Right renal pelvis (tissue), 4 donors: ENCODE data around the gene TENM4. TPM values are rescaled to one million over a fixed set of nuclear protein-coding genes. Genes with fewer than 3 reads are reported as not detected.
A peak's percentile ranks its signal among the peaks of the same experiment; 100 is the strongest.

Experiments used
- DNase-seq, 4 donors: peaks; one replicate each; pipeline ENCODE4 v3.0.0-alpha.2; 2013; ENCODE audit warnings: low read depth in 4 of 4, low spot score in 3 of 4, missing footprints in 1 of 4
- polyA plus RNA-seq, 4 donors: library from polyadenylated mRNA; unstranded; fragments of 120-200 nt; gene quantifications; one replicate each; pipeline ENCODE4 v1.2.1, GENCODE V29; 2013; ENCODE audit not compliant: insufficient read length in 4 of 4

TENM4 gene
- 10 to 100 TPM; 19.9 to 26.6 (median 22.0) TPM for polyA plus RNA-seq

- peak; percentile 65 to 81 (median 74) for DNase-seq
Measured at GRCh38 chr11:79440571-79441460, at the start of gene TENM4. Gene TENM4, minus strand, starts transcription at chr11:79441030. Its CDS starts 371,086 bp downstream, at chr11:79069944.

- DNase-seq, result no peak
Measured at GRCh38 chr11:79488286-79488685, 47.5 kb upstream of the TENM4 start.

GRCh38 chr11:79487412-79487811 lies 46.6 kb upstream of the TENM4 start:
- no peak for DNase-seq

GRCh38 chr11:79486242-79486984 lies 45.6 kb upstream of the TENM4 start:
- DNase-seq, result no peak

- no peak for DNase-seq
Measured at GRCh38 chr11:79485694-79486093, 44.9 kb upstream of the TENM4 start.

GRCh38 chr11:79484872-79485271 lies 44.0 kb upstream of the TENM4 start:
- DNase-seq, result no peak

GRCh38 chr11:79482800-79483199 lies 42.0 kb upstream of the TENM4 start:
- DNase-seq, result no peak

GRCh38 chr11:79481795-79482194 lies 41.0 kb upstream of the TENM4 start:
- no peak for DNase-seq

- DNase-seq, result no peak
Measured at GRCh38 chr11:79480864-79481263, 40.0 kb upstream of the TENM4 start.

- DNase-seq, result no peak
Measured at GRCh38 chr11:79472819-79473529, 32.1 kb upstream of the TENM4 start.

GRCh38 chr11:79471071-79471844 lies 30.4 kb upstream of the TENM4 start:
- no peak for DNase-seq

GRCh38 chr11:79470161-79470560 lies 29.3 kb upstream of the TENM4 start:
- DNase-seq, result no peak

- DNase-seq, result peak in 2 of 4 donors; percentile 11 to 18
Measured at GRCh38 chr11:79467761-79468160, 26.9 kb upstream of the TENM4 start.

- DNase-seq, result no peak
Measured at GRCh38 chr11:79466411-79466810, 25.6 kb upstream of the TENM4 start.

- DNase-seq, result no peak
Measured at GRCh38 chr11:79465160-79465559, 24.3 kb upstream of the TENM4 start.

- no peak for DNase-seq
Measured at GRCh38 chr11:79461666-79462645, 21.1 kb upstream of the TENM4 start.

GRCh38 chr11:79461144-79461543 lies 20.3 kb upstream of the TENM4 start:
- DNase-seq, result peak in 2 of 4 donors; percentile 20 to 31

- no peak for DNase-seq
Measured at GRCh38 chr11:79458709-79459108, 17.9 kb upstream of the TENM4 start.

- DNase-seq, result no peak
Measured at GRCh38 chr11:79456501-79456900, 15.7 kb upstream of the TENM4 start.
